K562 (cell line): Measurements from ENCODE around the gene ORMDL1. TPM values are rescaled to one million over a fixed set of nuclear protein-coding genes. Genes with fewer than 3 reads are reported as not detected.

ENCODE experiments used
- BCOR ChIP-seq: fragments of 450-650 bp; IDR thresholded peaks from 2 replicates; pipeline ENCODE4 v1.6.1; 2016
- DIDO1 ChIP-seq: fragments of 450-650 bp; IDR thresholded peaks from 2 replicates; pipeline ENCODE4 v1.6.1; 2016; ENCODE audit warnings: low read depth, missing biosample characterization, missing genetic modification characterization
- FUS ChIP-seq: fragments of 200-400 bp; formaldehyde crosslinking; optimal IDR thresholded peaks from 2 replicates; pipeline ENCODE3; 2017; ENCODE audit warnings: low read depth, low read length
- GABPA ChIP-seq: fragments of 200-800 bp; sonication (Bioruptor generic); conservative IDR thresholded peaks from 2 replicates; pipeline ENCODE4 v1.6.1; 2016; ENCODE audit warnings: low read depth, missing genetic modification characterization, missing compliant biosample characterization
- HDAC2 ChIP-seq: fragments of 450-650 bp; IDR thresholded peaks from 2 replicates; pipeline ENCODE4 v1.6.1; 2016; ENCODE audit warnings: mild to moderate bottlenecking
- NFYB ChIP-seq: IDR thresholded peaks from 2 replicates; pipeline ENCODE4 v1.6.1; 2011; ENCODE audit warnings: mild to moderate bottlenecking, moderate library complexity; ENCODE audit not compliant: insufficient read length; ENCODE audit errors: extremely low read depth
- NONO ChIP-seq, 2 experiments: fragments of 200-400 bp in 1 of 2; fragments of 450-650 bp in 1 of 2; formaldehyde crosslinking in 1 of 2; IDR thresholded peaks; 2 replicates each; pipeline ENCODE4 v1.6.1; 2017; ENCODE audit warnings: low read depth in 2 of 2, mild to moderate bottlenecking in 2 of 2, moderate library complexity in 2 of 2, low read length in 1 of 2
- PHB ChIP-seq: fragments of 250-450 bp; sonication (Bioruptor Pico); IDR thresholded peaks from 2 replicates; pipeline ENCODE4 v1.5.0; 2021
- POLR2H ChIP-seq: IDR thresholded peaks from 2 replicates; pipeline ENCODE4 v1.6.1; 2016; ENCODE audit warnings: missing genetic modification characterization, low read depth, mild to moderate bottlenecking, control low read depth, missing compliant biosample characterization, moderate library complexity
- RNF2 ChIP-seq: sonication (generic); IDR thresholded peaks from 2 replicates; pipeline ENCODE4 v1.6.1; 2016
- SIN3B ChIP-seq: fragments of 450-650 bp; IDR thresholded peaks from 2 replicates; pipeline ENCODE4 v1.6.1; 2017; ENCODE audit warnings: low read depth, mild to moderate bottlenecking, moderate library complexity
- SUPT5H ChIP-seq: fragments of 450-650 bp; IDR thresholded peaks from 2 replicates; pipeline ENCODE4 v1.6.1; 2016
- ZBTB1 ChIP-seq: sonication (generic); formaldehyde crosslinking; IDR thresholded peaks from 2 replicates; pipeline ENCODE4 v1.8.1; 2023; ENCODE audit warnings: missing genetic modification reagents, low read depth, mild to moderate bottlenecking, borderline replicate concordance
- ZNF436 ChIP-seq: fragments of 250-450, 450-650 bp; sonication (Bioruptor Pico); formaldehyde crosslinking; IDR thresholded peaks from 2 replicates; pipeline ENCODE4 v1.7.0; 2020; ENCODE audit warnings: mild to moderate bottlenecking
- ZNF583 ChIP-seq: fragments of 250-450 bp; sonication (Bioruptor Pico); IDR thresholded peaks from 2 replicates; pipeline ENCODE4 v1.4.0; 2020
- ZNF584 ChIP-seq: fragments of 200-800 bp; sonication (Bioruptor generic); IDR thresholded peaks from 2 replicates; pipeline ENCODE4 v1.6.1; 2016; ENCODE audit warnings: low read depth, mild to moderate bottlenecking, missing genetic modification characterization, missing compliant biosample characterization
- ZNF644 ChIP-seq: fragments of 200-800 bp; sonication (Bioruptor generic); IDR thresholded peaks from 2 replicates; pipeline ENCODE4 v1.6.1; 2016; ENCODE audit warnings: low read depth, missing genetic modification characterization, missing compliant biosample characterization
- polyA plus RNA-seq, 8 experiments: library from polyadenylated mRNA; depleted of rRNA in 4 of 8; stranded (reverse) in 5 of 8; unstranded in 3 of 8; fragments of >200 nt; fragmentation: Nextera tagmentation in 2 of 8; fragmentation: Illumina TruSeq in 1 of 8; extraction: Ambion mirVana in 2 of 8; extraction: Trizol in 1 of 8; gene quantifications; 2 replicates each; pipeline versions ENCODE4 v1.2.1 to v1.2.3, GENCODE V29; 2011 to 2014; ENCODE audit warnings: inconsistent platforms in 1 of 8, missing spikeins in 1 of 8
- total RNA-seq, 7 experiments: library from RNA; depleted of rRNA in 6 of 7; stranded (reverse); fragments of >200 nt in 6 of 7; fragmentation: Illumina TruSeq in 2 of 7; extraction: Trizol in 2 of 7; gene quantifications; 2 replicates each; pipeline versions ENCODE4 v1.2.1 to v1.2.3, GENCODE V29; 2011 to 2021; ENCODE audit warnings: low replicate concordance in 1 of 7
- TF ChIP-seq, protein P1 (sequence below): IDR thresholded peaks from 2 replicates; pipeline ENCODE4 v1.6.1; 2012; ENCODE audit warnings: low read depth, low read length, improper control_type of control experiment, borderline replicate concordance
- TF ChIP-seq, protein P2 (sequence below), 2 experiments: fragments of 450-650 bp in 1 of 2; IDR thresholded peaks; 2 replicates each; pipeline ENCODE4 v1.6.1; 2011 to 2017; ENCODE audit warnings: low read depth in 2 of 2, antibody characterized with exemption in 1 of 2, borderline replicate concordance in 1 of 2, low read length in 1 of 2, mild to moderate bottlenecking in 1 of 2, mixed read lengths in 1 of 2; ENCODE audit not compliant: control insufficient read depth in 1 of 2
- TF ChIP-seq, protein P3 (sequence below): fragments of 450-650 bp; IDR thresholded peaks from 2 replicates; pipeline ENCODE4 v1.7.0; 2016; ENCODE audit warnings: borderline replicate concordance
- TF ChIP-seq, protein P4 (sequence below): fragments of 450-650 bp; formaldehyde crosslinking; IDR thresholded peaks from 2 replicates; pipeline ENCODE4 v1.4.0; 2020; ENCODE audit warnings: mild to moderate bottlenecking

ORMDL1 gene
- total and polyA plus RNA-seq, 9 of the 15 experiments (the other 6 are each of a cell fraction or from before 2014, with no cell fraction given), result 35.1 to 74.2 (median 50.0) TPM

DNA sequence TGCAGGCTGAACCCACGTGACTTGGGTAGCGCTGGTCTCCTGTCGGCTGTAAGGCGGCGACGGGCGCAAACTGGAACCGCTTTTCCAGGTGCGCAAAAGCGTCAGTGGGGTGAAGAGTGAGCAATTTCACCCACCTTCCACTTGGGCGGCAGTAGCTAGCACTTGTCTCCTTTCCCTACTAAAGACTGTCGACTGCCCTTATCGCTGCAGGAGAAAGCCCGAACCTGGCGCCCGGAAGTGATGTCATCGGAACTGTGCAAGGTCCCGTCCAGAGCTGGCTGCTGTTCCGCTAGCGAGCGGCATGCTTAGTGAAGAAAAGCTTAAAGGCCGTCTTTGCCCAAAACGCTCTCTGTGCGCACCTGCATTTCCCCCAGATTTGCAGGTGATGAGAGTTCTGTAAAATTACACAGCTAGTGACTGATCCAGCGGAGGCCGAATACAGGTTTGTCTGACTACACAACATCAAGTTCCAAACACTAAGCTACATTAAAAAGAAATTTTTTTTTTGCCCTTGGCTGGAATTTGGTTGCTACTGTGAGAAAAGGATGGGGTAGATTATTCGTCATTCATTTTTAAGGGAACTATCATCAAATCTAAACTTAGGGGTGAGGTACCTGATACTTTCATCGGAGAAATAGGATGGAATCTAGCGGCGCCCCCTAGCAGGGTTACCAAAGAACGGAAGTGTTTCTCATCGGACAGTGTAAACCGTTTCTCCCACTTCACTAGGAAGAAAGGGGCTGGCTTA, 21.4 kb downstream of the ORMDL1 start, which contains the start of gene OSGEPL1 (continued):
- no peak for TF ChIP-seq NFYB
- no peak for TF ChIP-seq FUS
- no peak for TF ChIP-seq ZNF436
- TF ChIP-seq SUPT5H, result peak; percentile 86
- no peak for TF ChIP-seq PHB (CRISPR knock-in tag)
- TF ChIP-seq, protein P1, sequence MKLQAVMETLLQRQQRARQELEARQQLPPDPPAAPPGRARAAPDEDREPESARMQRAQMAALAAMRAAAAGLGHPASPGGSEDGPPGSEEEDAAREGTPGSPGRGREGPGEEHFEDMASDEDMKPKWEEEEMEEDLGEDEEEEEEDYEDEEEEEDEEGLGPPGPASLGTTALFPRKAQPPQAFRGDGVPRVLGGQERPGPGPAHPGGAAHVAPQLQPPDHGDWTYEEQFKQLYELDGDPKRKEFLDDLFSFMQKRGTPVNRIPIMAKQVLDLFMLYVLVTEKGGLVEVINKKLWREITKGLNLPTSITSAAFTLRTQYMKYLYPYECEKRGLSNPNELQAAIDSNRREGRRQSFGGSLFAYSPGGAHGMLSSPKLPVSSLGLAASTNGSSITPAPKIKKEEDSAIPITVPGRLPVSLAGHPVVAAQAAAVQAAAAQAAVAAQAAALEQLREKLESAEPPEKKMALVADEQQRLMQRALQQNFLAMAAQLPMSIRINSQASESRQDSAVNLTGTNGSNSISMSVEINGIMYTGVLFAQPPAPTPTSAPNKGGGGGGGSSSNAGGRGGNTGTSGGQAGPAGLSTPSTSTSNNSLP, result peak; percentile 60; the same call in 1 of the 2 replicates
- TF ChIP-seq, protein P2, sequence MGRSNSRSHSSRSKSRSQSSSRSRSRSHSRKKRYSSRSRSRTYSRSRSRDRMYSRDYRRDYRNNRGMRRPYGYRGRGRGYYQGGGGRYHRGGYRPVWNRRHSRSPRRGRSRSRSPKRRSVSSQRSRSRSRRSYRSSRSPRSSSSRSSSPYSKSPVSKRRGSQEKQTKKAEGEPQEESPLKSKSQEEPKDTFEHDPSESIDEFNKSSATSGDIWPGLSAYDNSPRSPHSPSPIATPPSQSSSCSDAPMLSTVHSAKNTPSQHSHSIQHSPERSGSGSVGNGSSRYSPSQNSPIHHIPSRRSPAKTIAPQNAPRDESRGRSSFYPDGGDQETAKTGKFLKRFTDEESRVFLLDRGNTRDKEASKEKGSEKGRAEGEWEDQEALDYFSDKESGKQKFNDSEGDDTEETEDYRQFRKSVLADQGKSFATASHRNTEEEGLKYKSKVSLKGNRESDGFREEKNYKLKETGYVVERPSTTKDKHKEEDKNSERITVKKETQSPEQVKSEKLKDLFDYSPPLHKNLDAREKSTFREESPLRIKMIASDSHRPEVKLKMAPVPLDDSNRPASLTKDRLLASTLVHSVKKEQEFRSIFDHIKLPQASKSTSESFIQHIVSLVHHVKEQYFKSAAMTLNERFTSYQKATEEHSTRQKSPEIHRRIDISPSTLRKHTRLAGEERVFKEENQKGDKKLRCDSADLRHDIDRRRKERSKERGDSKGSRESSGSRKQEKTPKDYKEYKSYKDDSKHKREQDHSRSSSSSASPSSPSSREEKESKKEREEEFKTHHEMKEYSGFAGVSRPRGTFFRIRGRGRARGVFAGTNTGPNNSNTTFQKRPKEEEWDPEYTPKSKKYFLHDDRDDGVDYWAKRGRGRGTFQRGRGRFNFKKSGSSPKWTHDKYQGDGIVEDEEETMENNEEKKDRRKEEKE (IDR thresholded peaks at IDR 0.05; ENCODE audit: borderline replicate concordance in 1 of 2, control insufficient read depth in 1 of 2, low read depth in 2 of 2, low read length in 1 of 2), result peak in 1 of 2 experiments; percentile 83; a peak in 2 of 4 replicates
- peak; percentile 95 for TF ChIP-seq GABPA (tag)
- peak; percentile 66; the same call in 1 of the 2 replicates for TF ChIP-seq POLR2H (tag)
- TF ChIP-seq, protein P3, sequence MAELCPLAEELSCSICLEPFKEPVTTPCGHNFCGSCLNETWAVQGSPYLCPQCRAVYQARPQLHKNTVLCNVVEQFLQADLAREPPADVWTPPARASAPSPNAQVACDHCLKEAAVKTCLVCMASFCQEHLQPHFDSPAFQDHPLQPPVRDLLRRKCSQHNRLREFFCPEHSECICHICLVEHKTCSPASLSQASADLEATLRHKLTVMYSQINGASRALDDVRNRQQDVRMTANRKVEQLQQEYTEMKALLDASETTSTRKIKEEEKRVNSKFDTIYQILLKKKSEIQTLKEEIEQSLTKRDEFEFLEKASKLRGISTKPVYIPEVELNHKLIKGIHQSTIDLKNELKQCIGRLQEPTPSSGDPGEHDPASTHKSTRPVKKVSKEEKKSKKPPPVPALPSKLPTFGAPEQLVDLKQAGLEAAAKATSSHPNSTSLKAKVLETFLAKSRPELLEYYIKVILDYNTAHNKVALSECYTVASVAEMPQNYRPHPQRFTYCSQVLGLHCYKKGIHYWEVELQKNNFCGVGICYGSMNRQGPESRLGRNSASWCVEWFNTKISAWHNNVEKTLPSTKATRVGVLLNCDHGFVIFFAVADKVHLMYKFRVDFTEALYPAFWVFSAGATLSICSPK, result no peak
- TF ChIP-seq ZNF584 (CRISPR knock-in tag), result no peak
- TF ChIP-seq NONO (IDR thresholded peaks at IDR 0.05; ENCODE audit: low read depth in 2 of 2, low read length in 1 of 2), result no peak
- TF ChIP-seq, protein P4, sequence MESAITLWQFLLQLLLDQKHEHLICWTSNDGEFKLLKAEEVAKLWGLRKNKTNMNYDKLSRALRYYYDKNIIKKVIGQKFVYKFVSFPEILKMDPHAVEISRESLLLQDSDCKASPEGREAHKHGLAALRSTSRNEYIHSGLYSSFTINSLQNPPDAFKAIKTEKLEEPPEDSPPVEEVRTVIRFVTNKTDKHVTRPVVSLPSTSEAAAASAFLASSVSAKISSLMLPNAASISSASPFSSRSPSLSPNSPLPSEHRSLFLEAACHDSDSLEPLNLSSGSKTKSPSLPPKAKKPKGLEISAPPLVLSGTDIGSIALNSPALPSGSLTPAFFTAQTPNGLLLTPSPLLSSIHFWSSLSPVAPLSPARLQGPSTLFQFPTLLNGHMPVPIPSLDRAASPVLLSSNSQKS (CRISPR knock-in tag), result no peak
- TF ChIP-seq ZBTB1 (CRISPR knock-in tag), result no peak
- TF ChIP-seq ZNF644 (tag), result no peak
- TF ChIP-seq HDAC2, result peak; percentile 49; the same call in 1 of the 2 replicates
- TF ChIP-seq ZNF583 (CRISPR knock-in tag), result no peak
- TF ChIP-seq RNF2, result peak; percentile 38; the same call in 1 of the 2 replicates
- no peak for TF ChIP-seq BCOR
- no peak; the same call in 1 of the 2 replicates for TF ChIP-seq DIDO1 (tag)
- TF ChIP-seq SIN3B, result no peak; the same call in 1 of the 2 replicates
